T47D (cell line): ENCODE data around the gene HEBP2.

Experiments
- DNase-seq, 2 experiments: peaks; one replicate each; pipeline versions ENCODE4 v3.0.0 to v3.0.0-alpha.2; 2011 to 2012; ENCODE audit warnings: low read depth in 1 of 2, low spot score in 1 of 2
- JUND ChIP-seq: IDR thresholded peaks from 2 replicates; pipeline ENCODE4 v1.6.1; 2012; ENCODE audit warnings: low read depth
- in situ Hi-C: cut with HindIII; loops from 2 replicates; pipeline ENCODE4 v1.10.0; 2016; ENCODE audit warnings: low sequenced_read_pairs, low pct_unique_long_range_greater_than_20kb

HEBP2 gene

GRCh38 chr6:138456401-138456790 is 52.4 kb downstream of the HEBP2 start:
- no peak for DNase-seq
- TF ChIP-seq JUND: no peak
- in situ Hi-C loops: no loop called here

GRCh38 chr6:138461647-138462046 is 57.6 kb downstream of the HEBP2 start:
- TF ChIP-seq JUND: no peak
- DNase-seq: no peak
- in situ Hi-C loops: no loop called here

- TF ChIP-seq JUND: no peak
- no peak for DNase-seq
- in situ Hi-C loops: no loop called here
Observed at GRCh38 chr6:138464085-138464484, 60.1 kb downstream of the HEBP2 start.

GRCh38 chr6:138465007-138465645 is 61.1 kb downstream of the HEBP2 start:
- in situ Hi-C loops: no loop called here
- no peak for TF ChIP-seq JUND
- DNase-seq: no peak

- DNase-seq: no peak
- in situ Hi-C loops: no loop called here
- TF ChIP-seq JUND: no peak
Observed at GRCh38 chr6:138467901-138468300, 63.9 kb downstream of the HEBP2 start.

- no peak for TF ChIP-seq JUND
- in situ Hi-C loops: no loop called here
Observed at GRCh38 chr6:138468320-138469015, 64.4 kb downstream of the HEBP2 start.

More at GRCh38 chr6:138468320-138469015, 64.4 kb downstream of the HEBP2 start:
- peak in 1 of 2 experiments; percentile 22 for DNase-seq
